Right ventricle myocardium superior (tissue), 1 donor: ENCODE data around the gene SARM1. TPM values are rescaled to one million over a fixed set of nuclear protein-coding genes. Genes with fewer than 3 reads are reported as not detected.

Source experiments
- ATAC-seq: fragments of 200-7000 bp; cut with Tn5 transposase; one replicate; pipeline ENCODE4 v1.9.1; 2020; ENCODE audit warnings: mild to moderate bottlenecking; ENCODE audit not compliant: poor library complexity
- DNase-seq: peaks from one replicate; pipeline ENCODE4 v3.0.0-alpha.2; 2020
- intact Hi-C: fragments of 100-400 bp; cut with DNase I; formaldehyde crosslinking; loops from one replicate; pipeline ENCODE4 v1.11.2; 2022
- long read RNA-seq: library from polyadenylated mRNA; unstranded; transcript quantifications from one replicate; pipeline ENCODE4 v2.0.0, GENCODE V29; 2021
- total RNA-seq: library from RNA; stranded (reverse); fragmentation: NEBNext Ultra II Directional; extraction: Animal tissue kit (Norgen Biotek cat#: 25700); gene quantifications from one replicate; pipeline ENCODE4 v1.2.1, GENCODE V29; 2021
- donor health status: DM: no; HTN: yes; CAD: no; lungs with severe emphysema.

SARM1 gene
- 5.0 TPM for total RNA-seq
- long read RNA-seq, full-length matches to known transcripts, result 2 of 6 reads
- long read RNA-seq, partial matches to known transcripts, result 1 of 6 reads
- long read RNA-seq, other reads (novel, unspliced or antisense), result 3 of 6 reads

GRCh38 chr17:28371245-28372202, at the start of gene SARM1:
Gene SARM1 (plus strand): TSS chr17:28371694. CDS start chr17:28372033, 339 bp downstream.
- ATAC-seq, result peak; percentile 87
- intact Hi-C loops, result no loop called here
- peak; percentile 92 for DNase-seq

GRCh38 chr17:28324267-28324745, 47.2 kb upstream of the SARM1 start:
- intact Hi-C loops, result no loop called here
- ATAC-seq (no peak), DNase-seq (no peak)

GRCh38 chr17:28324781-28325180, 46.7 kb upstream of the SARM1 start:
- ATAC-seq, result no peak
- no peak for DNase-seq
- intact Hi-C loops, result no loop called here

- ATAC-seq, result no peak
- no peak for DNase-seq
- intact Hi-C loops, result no loop called here
Measured at GRCh38 chr17:28325211-28325610, 46.3 kb upstream of the SARM1 start.

- no peak for DNase-seq
- ATAC-seq, result no peak
- intact Hi-C loops, result no loop called here
Measured at GRCh38 chr17:28326114-28326513, 45.4 kb upstream of the SARM1 start.

GRCh38 chr17:28327031-28327607, 44.4 kb upstream of the SARM1 start:
- DNase-seq (no peak), ATAC-seq (no peak)
- intact Hi-C loops, result no loop called here

- no peak for DNase-seq
- intact Hi-C loops, result no loop called here
- no peak for ATAC-seq
Measured at GRCh38 chr17:28327709-28328108, 43.8 kb upstream of the SARM1 start.

- intact Hi-C loops, result no loop called here
- DNase-seq (no peak), ATAC-seq (no peak)
Measured at GRCh38 chr17:28328325-28328724, 43.2 kb upstream of the SARM1 start.

- no peak for DNase-seq
- ATAC-seq, result no peak
- intact Hi-C loops, result no loop called here
Measured at GRCh38 chr17:28330671-28331070, 40.8 kb upstream of the SARM1 start.

GRCh38 chr17:28331891-28332420, 39.5 kb upstream of the SARM1 start:
- DNase-seq (no peak), ATAC-seq (no peak)
- intact Hi-C loops, result no loop called here

- ATAC-seq (no peak), DNase-seq (no peak)
- intact Hi-C loops, result no loop called here
Measured at GRCh38 chr17:28333083-28333746, 38.3 kb upstream of the SARM1 start.

- ATAC-seq (no peak), DNase-seq (no peak)
- intact Hi-C loops, result no loop called here
Measured at GRCh38 chr17:28334171-28334570, 37.3 kb upstream of the SARM1 start.

GRCh38 chr17:28334666-28335200, 36.8 kb upstream of the SARM1 start:
- intact Hi-C loops, result no loop called here
- DNase-seq (no peak), ATAC-seq (no peak)

GRCh38 chr17:28335201-28335958, 36.1 kb upstream of the SARM1 start, which contains the start of the genes IFT20 and TNFAIP1:
Gene IFT20 (minus strand): TSS chr17:28335472. CDS start chr17:28331985, 3,487 bp downstream.
Gene TNFAIP1 (plus strand): TSS chr17:28335761. CDS start chr17:28339522, 3,761 bp downstream.
- intact Hi-C loops, result no loop called here
- ATAC-seq, result peak; percentile 98
- peak; percentile 99 for DNase-seq

- intact Hi-C loops, result no loop called here
- peak; percentile 70 for DNase-seq
- ATAC-seq, result peak; percentile 8
Measured at GRCh38 chr17:28335959-28336871, 35.3 kb upstream of the SARM1 start.

- intact Hi-C loops, result no loop called here
- ATAC-seq (no peak), DNase-seq (no peak)
Measured at GRCh38 chr17:28338056-28338768, 33.3 kb upstream of the SARM1 start.
